OCI-LY3 (cell line): ENCODE data around the gene AP4S1.

Source experiments
- EZH2phosphoT487 ChIP-seq: fragments of 200-600 bp; shearing (Covaris generic); IDR thresholded peaks from 2 replicates; pipeline ENCODE4 v1.6.1; 2018; ENCODE audit warnings: antibody characterized with exemption, mixed run types, low read depth
- TF ChIP-seq, protein P1 (sequence below): fragments of 200-600, 300-600 bp; sonication (generic); IDR thresholded peaks from 2 replicates; pipeline ENCODE4 v1.5.1; 2014; ENCODE audit warnings: antibody characterized with exemption, low read length, low read depth

DNA sequence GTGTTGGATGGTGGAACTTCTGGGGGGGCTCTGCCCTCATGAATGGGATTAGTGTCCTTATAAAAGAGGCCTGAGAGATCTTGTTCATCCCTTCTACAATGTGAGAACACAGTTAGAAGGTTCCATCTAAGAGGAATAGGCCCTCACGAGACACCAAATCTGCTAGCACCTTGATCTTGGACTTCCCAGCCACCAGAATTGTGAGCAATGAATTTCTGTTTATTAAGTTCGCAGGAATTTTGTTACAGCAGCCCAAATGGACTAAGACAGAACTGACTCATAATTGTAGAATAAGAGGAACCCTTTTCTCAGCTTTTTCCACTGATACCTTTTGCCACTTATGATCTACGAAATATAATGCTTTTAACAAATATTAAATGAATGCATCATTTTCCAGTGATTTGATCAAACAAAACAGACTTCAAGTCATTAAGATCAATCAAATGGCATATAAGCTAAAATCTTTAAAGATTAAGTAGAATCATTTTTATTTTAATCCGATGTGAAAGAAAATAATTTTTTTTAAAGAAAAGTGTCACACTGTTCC is 113.9 kb downstream of the AP4S1 start:
- TF ChIP-seq, protein P1, sequence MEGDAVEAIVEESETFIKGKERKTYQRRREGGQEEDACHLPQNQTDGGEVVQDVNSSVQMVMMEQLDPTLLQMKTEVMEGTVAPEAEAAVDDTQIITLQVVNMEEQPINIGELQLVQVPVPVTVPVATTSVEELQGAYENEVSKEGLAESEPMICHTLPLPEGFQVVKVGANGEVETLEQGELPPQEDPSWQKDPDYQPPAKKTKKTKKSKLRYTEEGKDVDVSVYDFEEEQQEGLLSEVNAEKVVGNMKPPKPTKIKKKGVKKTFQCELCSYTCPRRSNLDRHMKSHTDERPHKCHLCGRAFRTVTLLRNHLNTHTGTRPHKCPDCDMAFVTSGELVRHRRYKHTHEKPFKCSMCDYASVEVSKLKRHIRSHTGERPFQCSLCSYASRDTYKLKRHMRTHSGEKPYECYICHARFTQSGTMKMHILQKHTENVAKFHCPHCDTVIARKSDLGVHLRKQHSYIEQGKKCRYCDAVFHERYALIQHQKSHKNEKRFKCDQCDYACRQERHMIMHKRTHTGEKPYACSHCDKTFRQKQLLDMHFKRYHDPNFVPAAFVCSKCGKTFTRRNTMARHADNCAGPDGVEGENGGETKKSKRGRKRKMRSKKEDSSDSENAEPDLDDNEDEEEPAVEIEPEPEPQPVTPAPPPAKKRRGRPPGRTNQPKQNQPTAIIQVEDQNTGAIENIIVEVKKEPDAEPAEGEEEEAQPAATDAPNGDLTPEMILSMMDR: no peak
- no peak for TF ChIP-seq EZH2phosphoT487
